ENCODE data around the gene MS4A15. TPM values are rescaled to one million over a fixed set of nuclear protein-coding genes. Genes with fewer than 3 reads are reported as not detected.

Gene MS4A15
- total RNA-seq, 4 donors from 2014 or later, result not detected

GRCh38 chr11:60769811-60770210 is 13.1 kb downstream of the MS4A15 start:
- H3K27ac ChIP-seq, result no peak overlapping the region

GRCh38 chr11:60771146-60771545 is 14.5 kb downstream of the MS4A15 start:
- no peaks in the 10 kb centered on the region for H3K9me3 ChIP-seq
- H3K36me3 ChIP-seq, result no peaks in the 10 kb centered on the region
- 56 to 83% methylated on average over 1 to 2 of the region's 4 CpGs for WGBS, 2 donors
- no peak overlapping the region for H3K27ac ChIP-seq
- no peak for TF ChIP-seq CTCF (IDR thresholded peaks at IDR 0.05)
- no peak for TF ChIP-seq POLR2A (IDR thresholded peaks at IDR 0.05)
- peaks cover 0 to 13% (median 3%) of the 10 kb centered on the region in 3 donors for H3K4me1 ChIP-seq
- DNase-seq, result no peak
- peaks cover 0 to 20% (median 0%) of the 10 kb centered on the region in 4 donors for H3K27me3 ChIP-seq
- intact Hi-C loops (cut with DNase I), result no loop called here
- H3K4me3 ChIP-seq, result no peak overlapping the region

More at GRCh38 chr11:60769811-60770210, 13.1 kb downstream of the MS4A15 start:
- 74 to 87% methylated on average over 4 to 10 of the region's 11 CpGs for WGBS, 2 donors
- H3K4me1 ChIP-seq, result peaks cover 0 to under 1% (median 0%) of the 10 kb centered on the region in 3 donors
- no peak for DNase-seq
- TF ChIP-seq CTCF (IDR thresholded peaks at IDR 0.05), result no peak
- no peak for TF ChIP-seq POLR2A (IDR thresholded peaks at IDR 0.05)
- peaks cover 0 to 32% (median 0%) of the 10 kb centered on the region in 4 donors for H3K27me3 ChIP-seq
- H3K9me3 ChIP-seq, result no peaks in the 10 kb centered on the region
- intact Hi-C loops (cut with DNase I), result no loop called here
- H3K4me3 ChIP-seq, result no peak overlapping the region
- H3K36me3 ChIP-seq, result no peaks in the 10 kb centered on the region

- Histone ChIP-seq H3K27ac (no peak overlapping the region), H3K9me3 (no peaks in the 10 kb centered on the region), H3K27me3 (peaks cover 0 to 11% (median 0%) of the 10 kb centered on the region in 4 donors), H3K4me1 (peaks cover 0 to 13% (median 3%) of the 10 kb centered on the region in 3 donors), H3K36me3 (no peaks in the 10 kb centered on the region), H3K4me3 (no peak overlapping the region)
- 57 to 68% methylated on average over 16 of the region's 16 CpGs for WGBS, 2 donors
- TF ChIP-seq POLR2A (IDR thresholded peaks at IDR 0.05) (no peak), CTCF (IDR thresholded peaks at IDR 0.05) (no peak)
- intact Hi-C loops (cut with DNase I), result no loop called here
- no peak for DNase-seq
These were observed 15.3 kb downstream of the MS4A15 start for GRCh38 chr11:60771879-60772525.

- peaks cover 0 to 13% (median 3%) of the 10 kb centered on the region in 3 donors for H3K4me1 ChIP-seq
- H3K4me3 ChIP-seq, result no peak overlapping the region
- WGBS, 2 donors, result 90% methylated on average over 2 of the region's 8 CpGs; no CpG with 5 or more reads in 1 of the 2 donors
- H3K9me3 ChIP-seq, result no peaks in the 10 kb centered on the region
- no peak overlapping the region for H3K27ac ChIP-seq
- H3K27me3 ChIP-seq, result peaks cover 0 to 4% (median 0%) of the 10 kb centered on the region in 4 donors
- no peaks in the 10 kb centered on the region for H3K36me3 ChIP-seq
- no peak for DNase-seq
- intact Hi-C loops (cut with DNase I), result no loop called here
- TF ChIP-seq CTCF (IDR thresholded peaks at IDR 0.05), result no peak
- TF ChIP-seq POLR2A (IDR thresholded peaks at IDR 0.05), result no peak
These were observed 16.0 kb downstream of the MS4A15 start for GRCh38 chr11:60772666-60773065.

- WGBS, 2 donors, result 75 to 80% methylated on average over 13 of the region's 13 CpGs
- Histone ChIP-seq H3K36me3 (no peaks in the 10 kb centered on the region), H3K27me3 (no peaks in the 10 kb centered on the region), H3K27ac (no peak overlapping the region), H3K4me3 (no peak overlapping the region), H3K9me3 (no peaks in the 10 kb centered on the region), H3K4me1 (peaks cover 0 to 13% (median 3%) of the 10 kb centered on the region in 3 donors)
- TF ChIP-seq POLR2A (IDR thresholded peaks at IDR 0.05) (no peak), CTCF (IDR thresholded peaks at IDR 0.05) (no peak)
- DNase-seq, result no peak
- intact Hi-C loops (cut with DNase I), result no loop called here
These were observed 18.1 kb downstream of the MS4A15 start for GRCh38 chr11:60774726-60775125.

All from esophagus squamous epithelium (tissue), 5 donors.